Endothelial cell (in vitro differentiated cells): ENCODE results near the gene NDEL1. TPM values are rescaled to one million over a fixed set of nuclear protein-coding genes. Genes with fewer than 3 reads are reported as not detected.

Source experiments
- DNase-seq: peaks from one replicate; pipeline ENCODE4 v3.0.0; 2021; ENCODE audit warnings: low spot score
- H3K27ac Mint-ChIP-seq: one replicate; pipeline ENCODE4 v1.8.0; 2021; ENCODE audit warnings: mixed read lengths, inconsistent platforms; ENCODE audit not compliant: unreplicated experiment
- H3K27me3 Mint-ChIP-seq: one replicate; pipeline ENCODE4 v1.8.0; 2021; ENCODE audit warnings: mild to moderate bottlenecking, moderate library complexity, mixed read lengths, inconsistent platforms; ENCODE audit not compliant: unreplicated experiment
- H3K36me3 Mint-ChIP-seq: one replicate; pipeline ENCODE4 v1.8.0; 2021; ENCODE audit warnings: mild to moderate bottlenecking, low read depth, mixed read lengths, inconsistent platforms; ENCODE audit not compliant: unreplicated experiment
- H3K4me1 Mint-ChIP-seq: one replicate; pipeline ENCODE4 v1.8.0; 2021; ENCODE audit warnings: mild to moderate bottlenecking, mixed read lengths, inconsistent platforms; ENCODE audit not compliant: unreplicated experiment
- H3K4me3 Mint-ChIP-seq: one replicate; pipeline ENCODE4 v1.8.0; 2021; ENCODE audit warnings: mild to moderate bottlenecking, mixed read lengths, inconsistent platforms; ENCODE audit not compliant: unreplicated experiment
- H3K9me3 Mint-ChIP-seq: one replicate; pipeline ENCODE4 v1.8.0; 2021; ENCODE audit warnings: mixed read lengths, inconsistent platforms; ENCODE audit not compliant: unreplicated experiment
- CTCF ChIP-seq: fragments of 200-600 bp; sonication (generic); IDR thresholded peaks from one replicate; pipeline ENCODE4 v1.5.0; 2021; ENCODE audit warnings: antibody characterized with exemption; ENCODE audit not compliant: unreplicated experiment
- total RNA-seq: library from RNA; stranded (reverse); fragmentation: NEBNext Ultra II Directional; extraction: Animal tissue kit (Norgen Biotek cat#: 25700); gene quantifications from one replicate; pipeline ENCODE4 v1.2.1, GENCODE V29; 2021; ENCODE audit not compliant: unreplicated experiment

Gene NDEL1
- total RNA-seq, 1 donor from 2014 or later: 82.4 TPM

DNA sequence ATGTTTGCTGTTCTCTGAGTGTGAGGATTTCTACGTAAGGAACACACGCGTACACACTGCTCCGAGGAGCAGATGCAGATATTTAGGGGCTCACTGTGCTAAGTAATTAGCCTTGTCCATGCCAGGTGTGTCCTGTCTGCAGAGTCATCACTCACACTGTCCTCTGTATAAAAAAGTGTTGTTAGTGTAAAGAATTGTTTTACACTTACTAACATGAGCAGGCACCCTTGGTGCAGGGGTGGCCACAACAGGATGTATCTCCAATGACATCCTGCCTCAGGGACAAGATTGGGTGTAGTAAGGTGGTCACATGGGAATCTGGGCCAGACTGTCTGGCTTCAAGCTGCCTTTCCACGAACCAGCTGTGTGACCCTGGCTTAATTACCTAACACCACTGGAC is 63.9 kb downstream of the NDEL1 start:
- no peak for DNase-seq
- TF ChIP-seq CTCF: no peak
- Mint-ChIP-seq H3K4me3 (no peak overlapping the region), H3K36me3 (peaks cover 62% of the 10 kb centered on the region), H3K4me1 (peaks cover 8% of the 10 kb centered on the region), H3K27me3 (peaks cover 3% of the 10 kb centered on the region), H3K9me3 (no peaks in the 10 kb centered on the region), H3K27ac (no peak overlapping the region)

DNA sequence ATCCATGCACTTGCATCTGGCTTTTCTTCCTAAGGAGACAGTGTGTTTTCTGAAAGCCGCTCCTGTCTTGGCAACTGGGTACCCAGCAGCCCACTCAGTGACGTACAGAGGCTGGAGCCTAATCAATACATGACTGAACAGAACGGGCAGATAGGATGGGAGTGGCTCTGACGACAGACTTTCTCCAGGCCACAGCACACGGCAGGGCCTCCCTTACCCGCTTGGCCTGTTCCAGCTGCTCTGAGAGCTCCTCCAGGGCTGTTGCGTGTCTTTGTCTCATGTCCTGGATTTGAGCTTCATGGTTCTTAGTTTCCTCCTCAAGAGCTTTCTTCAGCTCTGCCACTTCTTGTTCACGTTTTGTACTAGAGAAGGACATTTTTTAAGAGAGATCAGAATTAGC is 64.9 kb downstream of the NDEL1 start:
- no peaks in the 10 kb centered on the region for H3K9me3 Mint-ChIP-seq

DNA sequence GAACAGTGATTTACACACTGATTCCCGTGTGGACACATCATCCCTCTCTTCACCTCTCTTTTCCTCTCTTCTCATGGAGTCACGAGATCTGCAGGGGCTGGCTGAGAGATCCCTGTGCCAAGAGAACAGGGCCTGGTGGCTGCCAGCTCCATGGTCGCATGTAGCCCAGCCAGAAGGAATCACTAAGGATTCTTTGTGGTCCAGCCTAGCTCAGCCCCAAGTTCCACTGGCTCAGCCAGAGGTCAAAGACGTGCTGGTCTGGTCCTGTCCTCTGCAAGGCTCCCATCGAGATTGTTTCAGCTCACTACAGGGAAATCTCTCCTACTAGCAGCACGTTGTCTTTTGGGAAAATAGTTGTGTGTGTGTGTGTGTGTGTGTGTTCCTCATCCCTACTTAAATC is 66.4 kb downstream of the NDEL1 start:
- no peak for TF ChIP-seq CTCF
- Mint-ChIP-seq H3K27ac (peak overlapping the region; percentile 62), H3K4me3 (peak overlapping the region; percentile 66), H3K36me3 (peaks cover 65% of the 10 kb centered on the region), H3K27me3 (peaks cover 6% of the 10 kb centered on the region), H3K4me1 (peaks cover 6% of the 10 kb centered on the region), H3K9me3 (no peaks in the 10 kb centered on the region)
- DNase-seq: no peak

More for the DNA sequence above, 64.9 kb downstream of the NDEL1 start:
- Mint-ChIP-seq H3K4me1 (peaks cover 6% of the 10 kb centered on the region), H3K27ac (peak overlapping the region; percentile 61), H3K4me3 (no peak overlapping the region), H3K36me3 (peaks cover 64% of the 10 kb centered on the region), H3K27me3 (peaks cover 3% of the 10 kb centered on the region)
- TF ChIP-seq CTCF: no peak
- DNase-seq: no peak

- peaks cover 68% of the 10 kb centered on the region for H3K36me3 Mint-ChIP-seq
- TF ChIP-seq CTCF: no peak
- peaks cover 6% of the 10 kb centered on the region for H3K27me3 Mint-ChIP-seq
- DNase-seq: no peak
- no peak overlapping the region for H3K27ac Mint-ChIP-seq
- no peaks in the 10 kb centered on the region for H3K9me3 Mint-ChIP-seq
- H3K4me1 Mint-ChIP-seq: peaks cover 6% of the 10 kb centered on the region
- peak overlapping the region; percentile 27 for H3K4me3 Mint-ChIP-seq
These were observed 67.7 kb downstream of the NDEL1 start for GRCh38 chr17:8503368-8503767.

- no peaks in the 10 kb centered on the region for H3K9me3 Mint-ChIP-seq
- DNase-seq: no peak
- peak overlapping the region; percentile 27 for H3K4me3 Mint-ChIP-seq
- peak overlapping the region; percentile 10 for H3K27ac Mint-ChIP-seq
- H3K36me3 Mint-ChIP-seq: peaks cover 70% of the 10 kb centered on the region
- H3K4me1 Mint-ChIP-seq: peaks cover 6% of the 10 kb centered on the region
- H3K27me3 Mint-ChIP-seq: peaks cover 6% of the 10 kb centered on the region
- TF ChIP-seq CTCF: no peak
These were observed 68.1 kb downstream of the NDEL1 start for GRCh38 chr17:8503807-8504206.
